Omental fat pad (tissue), 4 donors: Measurements from ENCODE around the gene SKIL. TPM values are rescaled to one million over a fixed set of nuclear protein-coding genes. Genes with fewer than 3 reads are reported as not detected.
"Not testable (repeated sequence)": the region's sequence is repeated elsewhere in the genome, so short reads cannot be mapped to it uniquely, and the experiment has no call there.

Experiments used
- ATAC-seq: fragments of 150-250 bp; one replicate; pipeline ENCODE4 v1.9.1; 2016; ENCODE audit warnings: mild to moderate bottlenecking, moderate library complexity; ENCODE audit not compliant: low FRiP score
- DNase-seq: peaks from one replicate; pipeline ENCODE4 v3.0.0-alpha.2; 2019; ENCODE audit warnings: low spot score
- CTCF ChIP-seq, 3 donors: fragments of 450-650 bp; IDR thresholded peaks; one replicate each; pipeline ENCODE4 v1.5.1; 2016 to 2017; ENCODE audit warnings: antibody characterized with exemption in 3 of 3, mild to moderate bottlenecking in 3 of 3, moderate library complexity in 2 of 3
- total RNA-seq, 4 donors: library from RNA; depleted of rRNA; stranded (reverse); fragments of >200 nt; gene quantifications; one replicate each; pipeline ENCODE4 v1.1.0, GENCODE V29; 2016

Gene SKIL
- total RNA-seq, 4 donors from 2014 or later, result 38.9 to 79.1 (median 54.9) TPM

- no peak for DNase-seq
- TF ChIP-seq CTCF (IDR thresholded peaks at IDR 0.05), result no peak
- ATAC-seq, result no peak
These were observed 34.2 kb upstream of the SKIL start for GRCh38 chr3:170323331-170323730.

- no peak for DNase-seq
- ATAC-seq, result no peak
- no peak for TF ChIP-seq CTCF (IDR thresholded peaks at IDR 0.05)
These were observed 32.6 kb upstream of the SKIL start for GRCh38 chr3:170324962-170325361.

GRCh38 chr3:170327040-170327808 is 30.3 kb upstream of the SKIL start:
- no peak for ATAC-seq
- no peak for TF ChIP-seq CTCF (IDR thresholded peaks at IDR 0.05)
- no peak for DNase-seq

- not testable (repeated sequence) for DNase-seq, ATAC-seq
These were observed 29.5 kb upstream of the SKIL start for GRCh38 chr3:170327868-170328548.

GRCh38 chr3:170330366-170330765 is 27.1 kb upstream of the SKIL start:
- DNase-seq (no peak), ATAC-seq (no peak)
- no peak for TF ChIP-seq CTCF (IDR thresholded peaks at IDR 0.05)

GRCh38 chr3:170331143-170331542 is 26.4 kb upstream of the SKIL start:
- ATAC-seq, result no peak
- no peak for TF ChIP-seq CTCF (IDR thresholded peaks at IDR 0.05)

GRCh38 chr3:170337420-170337819 is 20.1 kb upstream of the SKIL start:
- no peak for TF ChIP-seq CTCF (IDR thresholded peaks at IDR 0.05)
- DNase-seq (no peak), ATAC-seq (no peak)

More at GRCh38 chr3:170331143-170331542, 26.4 kb upstream of the SKIL start:
- DNase-seq, result no peak
